Neutrophil (primary cell): ENCODE measurements around the gene ZNF107.
"Not testable (repeated sequence)": the region's sequence is repeated elsewhere in the genome, so short reads cannot be mapped to it uniquely, and the experiment has no call there.

Experiments used
- H3K27ac ChIP-seq: fragments of 200-600 bp; sonication (generic); 2 replicates; pipeline ENCODE4 v1.5.1; 2016; ENCODE audit warnings: mild to moderate bottlenecking, moderate library complexity
- H3K27me3 ChIP-seq: fragments of 200-600 bp; sonication (generic); 2 replicates; pipeline ENCODE4 v1.6.0; 2016; ENCODE audit warnings: mild to moderate bottlenecking
- H3K36me3 ChIP-seq: fragments of 200-600 bp; sonication (generic); 2 replicates; pipeline ENCODE4 v1.5.1; 2017
- H3K4me1 ChIP-seq, 2 experiments: fragments of 200-600 bp in 1 of 2; sonication (generic) in 1 of 2; 1 replicate in 1 of 2; 2 replicates in 1 of 2; pipeline versions ENCODE4 v1.5.1 to v1.6.1; 2013 to 2016; ENCODE audit warnings: low read depth in 1 of 2, low read length in 1 of 2, mild to moderate bottlenecking in 1 of 2, moderate library complexity in 1 of 2; ENCODE audit not compliant: control insufficient read depth in 1 of 2, insufficient read depth in 1 of 2
- H3K4me3 ChIP-seq, 2 experiments: fragments of 200-600 bp in 1 of 2; sonication (generic) in 1 of 2; 1 replicate in 1 of 2; 2 replicates in 1 of 2; pipeline ENCODE4 v1.5.1; 2013 to 2016; ENCODE audit warnings: low read depth in 1 of 2, low read length in 1 of 2, mild to moderate bottlenecking in 1 of 2, moderate library complexity in 1 of 2
- H3K9me3 ChIP-seq: fragments of 200-600 bp; sonication (generic); 2 replicates; pipeline ENCODE4 v1.5.1; 2016
- CTCF ChIP-seq: fragments of 200-600 bp; sonication (generic); IDR thresholded peaks from 2 replicates; pipeline ENCODE4 v1.5.1; 2016; ENCODE audit warnings: antibody characterized with exemption

The ZNF107 gene

GRCh38 chr7:64656489-64656888, 9.4 kb upstream of the ZNF107 start:
- Histone ChIP-seq H3K36me3 (no peaks in the 10 kb centered on the region), H3K27ac (peak overlapping the region; percentile 77), H3K4me1 (peaks cover 19 to 29% of the 10 kb centered on the region in 2 experiments), H3K27me3 (no peaks in the 10 kb centered on the region), H3K4me3 (no peak overlapping the region), H3K9me3 (no peaks in the 10 kb centered on the region)
- TF ChIP-seq CTCF: no peak

- peaks cover 5 to 14% of the 10 kb centered on the region in 2 experiments for H3K4me1 ChIP-seq
- not testable (repeated sequence) for H3K4me3 ChIP-seq, H3K27ac ChIP-seq, H3K9me3 ChIP-seq, H3K36me3 ChIP-seq, H3K27me3 ChIP-seq
Observed at GRCh38 chr7:64662091-64662490, 3.8 kb upstream of the ZNF107 start.

- no peaks in the 10 kb centered on the region for H3K27me3 ChIP-seq
- H3K27ac ChIP-seq: peak overlapping the region; percentile 70
- peaks cover 15% of the 10 kb centered on the region for H3K36me3 ChIP-seq
- no peak for TF ChIP-seq CTCF
- peak overlapping the region; percentile 65 to 72 for H3K4me3 ChIP-seq
- H3K9me3 ChIP-seq: no peaks in the 10 kb centered on the region
- peaks cover 11 to 18% of the 10 kb centered on the region in 2 experiments for H3K4me1 ChIP-seq
Observed at GRCh38 chr7:64666663-64667050, 724 bp downstream of the ZNF107 start.

GRCh38 chr7:64667311-64667710, 1.4 kb downstream of the ZNF107 start:
- TF ChIP-seq CTCF: no peak
- Histone ChIP-seq H3K4me1 (peaks cover 11 to 18% of the 10 kb centered on the region in 2 experiments), H3K36me3 (peaks cover 15% of the 10 kb centered on the region), H3K4me3 (peak overlapping the region; percentile 65 to 72), H3K9me3 (no peaks in the 10 kb centered on the region), H3K27ac (no peak overlapping the region), H3K27me3 (no peaks in the 10 kb centered on the region)

DNA sequence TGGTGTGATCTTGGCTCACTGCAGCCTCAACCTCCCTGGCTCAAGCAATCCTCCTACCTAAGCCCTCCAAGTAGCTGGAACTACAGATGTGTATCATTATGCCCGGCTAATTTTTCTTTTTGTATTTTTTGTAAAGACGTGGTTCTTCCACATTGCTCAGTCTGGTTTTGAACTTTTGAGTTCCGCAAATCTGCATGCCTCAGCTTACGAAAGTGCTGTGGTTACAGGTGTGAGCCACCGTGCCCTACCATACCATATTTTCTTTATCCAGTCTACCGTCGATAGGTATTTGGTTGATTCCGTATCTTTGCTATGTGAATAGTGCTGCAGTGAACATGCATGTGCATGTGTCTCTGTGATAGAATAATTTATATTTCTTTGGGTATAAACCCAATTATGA, 6.5 kb downstream of the ZNF107 start:
- H3K36me3 ChIP-seq: peaks cover 15% of the 10 kb centered on the region
- no peaks in the 10 kb centered on the region for H3K27me3 ChIP-seq
- no peaks in the 10 kb centered on the region for H3K9me3 ChIP-seq
- no peak overlapping the region for H3K27ac ChIP-seq
- no peak overlapping the region for H3K4me3 ChIP-seq
- H3K4me1 ChIP-seq: peaks cover 4 to 5% of the 10 kb centered on the region in 2 experiments
- TF ChIP-seq CTCF: no peak

DNA sequence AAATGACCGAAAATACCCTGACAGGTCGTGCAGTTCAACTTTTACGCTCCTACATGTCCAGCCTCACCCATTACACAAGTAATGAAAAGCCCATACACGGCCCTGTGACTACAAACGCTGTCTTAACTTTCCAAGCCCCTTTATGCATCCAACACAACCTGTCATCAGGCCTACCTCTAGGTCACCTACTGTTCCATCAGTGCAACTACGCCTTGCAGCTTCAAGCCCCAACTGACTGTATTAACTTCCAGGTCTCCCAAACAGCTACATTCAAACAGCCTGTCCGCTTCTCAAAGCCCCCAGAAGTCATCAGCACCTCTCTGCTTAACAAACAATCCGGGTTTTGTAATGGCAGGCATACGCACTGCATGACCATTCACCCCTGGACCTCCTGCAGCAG, 19.2 kb downstream of the ZNF107 start:
- Histone ChIP-seq H3K36me3 (peaks cover 54% of the 10 kb centered on the region), H3K4me3 (no peak overlapping the region), H3K4me1 (peaks cover 22 to 27% of the 10 kb centered on the region in 2 experiments), H3K27ac (peak overlapping the region; percentile 75), H3K27me3 (no peaks in the 10 kb centered on the region), H3K9me3 (peaks cover 24% of the 10 kb centered on the region)
- no peak for TF ChIP-seq CTCF
